H1 (cell line): ENCODE measurements around the gene BTBD9. TPM values are rescaled to one million over a fixed set of nuclear protein-coding genes. Genes with fewer than 3 reads are reported as not detected.

ENCODE experiments used
- CTCF ChIA-PET: fragments of 300-600 bp; sonication (Branson Sonifier 250); formaldehyde crosslinking; loops from one replicate; lab custom pipeline; 2021; ENCODE audit not compliant: partially characterized antibody; lab: Charles Lee
- POLR2A ChIA-PET: fragments of 300-600 bp; sonication (Branson Sonifier 250); formaldehyde crosslinking; loops from one replicate; lab custom pipeline; 2021; ENCODE audit warnings: inconsistent platforms; ENCODE audit not compliant: partially characterized antibody; lab: Charles Lee
- DNase-seq, 2 experiments: peaks; one replicate each; pipeline versions ENCODE4 v3.0.0 to v3.0.0-alpha.2; 2010 to 2022; ENCODE audit warnings: low spot score in 2 of 2, low read depth in 1 of 2, mixed read lengths in 1 of 2
- FAIRE-seq: peaks from 2 replicates; lab custom pipeline; 2011; peaks lifted over from hg19 to GRCh38; lab: Jason Lieb, UNC
- H2AFZ ChIP-seq: 2 replicates; pipeline ENCODE4 v1.8.1; 2012; ENCODE audit warnings: low read length, inconsistent platforms
- H2AK5ac ChIP-seq: 2 replicates; pipeline ENCODE4 v1.6.1; 2013; ENCODE audit warnings: low read depth, low read length
- H2BK120ac ChIP-seq: replicated peaks from 2 replicates; pipeline ENCODE3; 2013; ENCODE audit warnings: low read depth, low read length, inconsistent platforms
- H2BK12ac ChIP-seq: 2 replicates; pipeline ENCODE4 v1.6.1; 2013; ENCODE audit warnings: low read depth, low read length
- H2BK15ac ChIP-seq: 2 replicates; pipeline ENCODE4 v1.6.1; 2013; ENCODE audit warnings: low read length
- H2BK20ac ChIP-seq: 2 replicates; pipeline ENCODE4 v1.6.1; 2013; ENCODE audit warnings: low read length
- H2BK5ac ChIP-seq: 2 replicates; pipeline ENCODE4 v1.6.1; 2013; ENCODE audit warnings: low read depth, low read length
- H3K14ac ChIP-seq: 2 replicates; pipeline ENCODE4 v1.6.1; 2013; ENCODE audit warnings: inconsistent platforms; ENCODE audit not compliant: insufficient read length
- H3K18ac ChIP-seq: 2 replicates; pipeline ENCODE4 v1.6.1; 2013; ENCODE audit warnings: low read length; ENCODE audit errors: extremely low read depth
- H3K23ac ChIP-seq: 2 replicates; pipeline ENCODE4 v1.6.1; 2013; ENCODE audit warnings: inconsistent platforms; ENCODE audit not compliant: insufficient read length
- H3K23me2 ChIP-seq: 2 replicates; pipeline ENCODE4 v1.6.1; 2013; ENCODE audit warnings: low read depth, low read length
- H3K27ac ChIP-seq: 2 replicates; pipeline ENCODE4 v1.6.1; 2011; ENCODE audit warnings: low read depth, low read length, inconsistent platforms
- H3K27me3 ChIP-seq, 4 experiments: replicated peaks in 1 of 4; 1 replicate in 1 of 4; 2 replicates in 3 of 4; pipeline versions ENCODE4 v1.6.1 to v1.8.1; 2011 to 2013; ENCODE audit warnings: low read length in 3 of 4, mild to moderate bottlenecking in 3 of 4, inconsistent platforms in 2 of 4, mixed read lengths in 2 of 4, moderate library complexity in 1 of 4; ENCODE audit not compliant: control insufficient read depth in 3 of 4, insufficient read depth in 3 of 4; ENCODE audit errors: extremely low read depth in 1 of 4
- H3K36me3 ChIP-seq, 4 experiments: 2 replicates each; pipeline versions ENCODE4 v1.6.1 to v1.8.1; 2011 to 2013; ENCODE audit warnings: mild to moderate bottlenecking in 4 of 4, low read length in 3 of 4, moderate library complexity in 2 of 4, control low read depth in 1 of 4, inconsistent platforms in 1 of 4; ENCODE audit not compliant: insufficient read depth in 4 of 4, control insufficient read depth in 2 of 4
- H3K4ac ChIP-seq: replicated peaks from 2 replicates; pipeline ENCODE3; 2013; ENCODE audit warnings: low read length, low read depth, mixed read lengths, inconsistent platforms; ENCODE audit not compliant: insufficient read length
- H3K4me1 ChIP-seq, 4 experiments: replicated peaks in 1 of 4; 1 replicate in 1 of 4; 2 replicates in 3 of 4; pipeline versions ENCODE4 v1.6.1 to v1.8.1; 2011 to 2013; ENCODE audit warnings: low read length in 3 of 4, inconsistent platforms in 2 of 4, mixed read lengths in 1 of 4; ENCODE audit not compliant: insufficient read depth in 4 of 4, control insufficient read depth in 3 of 4
- H3K4me2 ChIP-seq, 2 experiments: 2 replicates each; pipeline versions ENCODE4 v1.6.1 to v1.8.1; 2011 to 2013; ENCODE audit warnings: low read depth in 2 of 2, low read length in 2 of 2, control low read depth in 1 of 2, inconsistent platforms in 1 of 2, mild to moderate bottlenecking in 1 of 2; ENCODE audit not compliant: insufficient read depth in 1 of 2
- H3K4me3 ChIP-seq, 4 experiments: fragments of 200-600, 300-600 bp in 1 of 4; sonication (generic), shearing (Covaris generic), sonication (Bioruptor Twin) in 1 of 4; 2 replicates each; pipeline versions ENCODE4 v1.5.1 to v1.8.1; 2011 to 2016; ENCODE audit warnings: low read length in 4 of 4, low read depth in 3 of 4, control low read depth in 2 of 4, inconsistent platforms in 2 of 4, mild to moderate bottlenecking in 2 of 4, mixed read lengths in 1 of 4, moderate library complexity in 1 of 4; ENCODE audit not compliant: insufficient read depth in 2 of 4; ENCODE audit errors: extremely low read depth in 1 of 4
- H3K56ac ChIP-seq: replicated peaks from 2 replicates; pipeline ENCODE3; 2013; ENCODE audit warnings: low read depth, mild to moderate bottlenecking, mixed read lengths, low read length, inconsistent platforms; ENCODE audit not compliant: insufficient read length
- H3K79me1 ChIP-seq: 2 replicates; pipeline ENCODE4 v1.6.1; 2013; ENCODE audit warnings: low read depth, low read length, control low read depth
- H3K79me2 ChIP-seq, 2 experiments: 2 replicates each; pipeline versions ENCODE4 v1.6.1 to v1.8.1; 2012 to 2013; ENCODE audit warnings: low read length in 2 of 2, mild to moderate bottlenecking in 2 of 2, inconsistent platforms in 1 of 2; ENCODE audit not compliant: insufficient read depth in 2 of 2, control insufficient read depth in 1 of 2
- H3K9ac ChIP-seq, 4 experiments: replicated peaks in 1 of 4; 1 replicate in 1 of 4; 2 replicates in 3 of 4; pipeline versions ENCODE4 v1.6.1 to v1.8.1; 2011 to 2013; ENCODE audit warnings: low read depth in 3 of 4, low read length in 3 of 4, control low read depth in 2 of 4, mild to moderate bottlenecking in 2 of 4, moderate library complexity in 2 of 4, inconsistent platforms in 1 of 4; ENCODE audit errors: extremely low read depth in 1 of 4
- H3K9me3 ChIP-seq, 2 experiments: 2 replicates each; pipeline versions ENCODE4 v1.6.1 to v1.8.1; 2012 to 2013; ENCODE audit warnings: mild to moderate bottlenecking in 2 of 2, moderate library complexity in 2 of 2, control low read depth in 1 of 2, inconsistent platforms in 1 of 2, low read depth in 1 of 2, low read length in 1 of 2, mixed read lengths in 1 of 2; ENCODE audit not compliant: insufficient read depth in 2 of 2
- H4K20me1 ChIP-seq, 2 experiments: replicated peaks in 1 of 2; 2 replicates each; pipeline versions ENCODE3 to v1.8.1; 2011 to 2013; ENCODE audit warnings: inconsistent platforms in 2 of 2, low read length in 2 of 2, mild to moderate bottlenecking in 1 of 2; ENCODE audit not compliant: insufficient read depth in 2 of 2, control insufficient read depth in 1 of 2
- H4K5ac ChIP-seq: 2 replicates; pipeline ENCODE4 v1.6.1; 2013; ENCODE audit warnings: low read length, low read depth, mixed read lengths, inconsistent platforms; ENCODE audit not compliant: insufficient read length
- H4K8ac ChIP-seq: 2 replicates; pipeline ENCODE4 v1.8.0; 2013; ENCODE audit warnings: mild to moderate bottlenecking, moderate library complexity, low read length, inconsistent platforms; ENCODE audit not compliant: insufficient read depth; ENCODE audit errors: extremely low read depth
- H4K91ac ChIP-seq: replicated peaks from 2 replicates; pipeline ENCODE3; 2013; ENCODE audit warnings: low read length, mixed read lengths, inconsistent platforms; ENCODE audit not compliant: insufficient read length
- ASH2L ChIP-seq: fragments of 200-600, 300-600 bp; sonication (generic); IDR thresholded peaks from one replicate; pipeline ENCODE4 v1.7.1; 2017; ENCODE audit warnings: low read length
- CTBP2 ChIP-seq: IDR thresholded peaks from 2 replicates; pipeline ENCODE4 v1.7.0; 2011; ENCODE audit warnings: borderline replicate concordance, mild to moderate bottlenecking, moderate library complexity, mixed read lengths, low read length; ENCODE audit not compliant: insufficient read depth, insufficient read length
- HDAC2 ChIP-seq, 2 experiments: fragments of 300-600 bp in 1 of 2; sonication (generic) in 1 of 2; IDR thresholded peaks; 2 replicates each; pipeline ENCODE4 v1.6.1; 2011 to 2012; ENCODE audit warnings: low read depth in 2 of 2, low read length in 2 of 2, mild to moderate bottlenecking in 2 of 2, moderate library complexity in 2 of 2, borderline replicate concordance in 1 of 2, inconsistent platforms in 1 of 2
- RAD21 ChIP-seq, 2 experiments: IDR thresholded peaks in 1 of 2; conservative IDR thresholded peaks in 1 of 2; 2 replicates each; pipeline ENCODE4 v1.6.1; 2011; ENCODE audit warnings: low read depth in 2 of 2, low read length in 2 of 2, improper control_type of control experiment in 1 of 2, inconsistent platforms in 1 of 2, mild to moderate bottlenecking in 1 of 2, moderate library complexity in 1 of 2
- RXRA ChIP-seq: IDR thresholded peaks from 2 replicates; pipeline ENCODE4 v1.6.1; 2011; ENCODE audit warnings: low read depth, mild to moderate bottlenecking, low read length, moderate library complexity; ENCODE audit not compliant: insufficient read depth
- WGBS, 2 experiments: shearing (Covaris generic) in 1 of 2; methylation state at CpG; one replicate each; pipeline versions ENCODE4 v1.1.6 to v1.1.7; 2013 to 2015; ENCODE audit warnings: low lambda C conversion rate in 2 of 2, mixed read lengths in 2 of 2, inconsistent platforms in 1 of 2, low coverage in 1 of 2, missing lambda C conversion rate in 1 of 2; ENCODE audit not compliant: insufficient replicate concordance in 2 of 2, insufficient coverage in 1 of 2, insufficient read length in 1 of 2; ENCODE audit errors: extremely low coverage in 1 of 2, missing lambda C conversion rate in 1 of 2; 5-methylcytosine and 5-hydroxymethylcytosine counted together
- polyA plus RNA-seq, 7 experiments: library from polyadenylated mRNA; depleted of rRNA in 3 of 7; stranded (reverse) in 5 of 7; unstranded in 2 of 7; fragments of >200 nt in 5 of 7; fragments of 200-250 nt in 2 of 7; gene quantifications; 1 replicate in 5 of 7; 2 replicates in 1 of 7; 4 replicates in 1 of 7; pipeline versions ENCODE4 v1.2.1 to v1.2.3, GENCODE V29; 2011 to 2013; ENCODE audit warnings: missing spikeins in 2 of 7, mixed read lengths in 2 of 7
- total RNA-seq: library from RNA; stranded (reverse); fragmentation: NEBNext Ultra II Directional; extraction: Animal tissue kit (Norgen Biotek cat#: 25700); gene quantifications from 2 replicates; pipeline ENCODE4 v1.2.1, GENCODE V29; 2021
- TF ChIP-seq, protein P1 (sequence below): IDR thresholded peaks from 2 replicates; pipeline ENCODE4 v1.6.1; 2012; ENCODE audit warnings: low read length, inconsistent platforms
- TF ChIP-seq, protein P2 (sequence below), 3 experiments: IDR thresholded peaks; 1 replicate in 2 of 3; 2 replicates in 1 of 3; pipeline versions ENCODE4 v1.5.1 to v1.6.1; 2011; ENCODE audit warnings: low read length in 3 of 3, mild to moderate bottlenecking in 3 of 3, inconsistent platforms in 2 of 3, low read depth in 1 of 3, moderate library complexity in 1 of 3; ENCODE audit not compliant: insufficient read depth in 1 of 3; ENCODE audit errors: control extremely low read depth in 1 of 3

Gene BTBD9
- total and polyA plus RNA-seq, 2 of the 8 experiments (the other 6 are each of a cell fraction or from before 2014, with no cell fraction given) = 0.92 to 4.1 TPM

DNA sequence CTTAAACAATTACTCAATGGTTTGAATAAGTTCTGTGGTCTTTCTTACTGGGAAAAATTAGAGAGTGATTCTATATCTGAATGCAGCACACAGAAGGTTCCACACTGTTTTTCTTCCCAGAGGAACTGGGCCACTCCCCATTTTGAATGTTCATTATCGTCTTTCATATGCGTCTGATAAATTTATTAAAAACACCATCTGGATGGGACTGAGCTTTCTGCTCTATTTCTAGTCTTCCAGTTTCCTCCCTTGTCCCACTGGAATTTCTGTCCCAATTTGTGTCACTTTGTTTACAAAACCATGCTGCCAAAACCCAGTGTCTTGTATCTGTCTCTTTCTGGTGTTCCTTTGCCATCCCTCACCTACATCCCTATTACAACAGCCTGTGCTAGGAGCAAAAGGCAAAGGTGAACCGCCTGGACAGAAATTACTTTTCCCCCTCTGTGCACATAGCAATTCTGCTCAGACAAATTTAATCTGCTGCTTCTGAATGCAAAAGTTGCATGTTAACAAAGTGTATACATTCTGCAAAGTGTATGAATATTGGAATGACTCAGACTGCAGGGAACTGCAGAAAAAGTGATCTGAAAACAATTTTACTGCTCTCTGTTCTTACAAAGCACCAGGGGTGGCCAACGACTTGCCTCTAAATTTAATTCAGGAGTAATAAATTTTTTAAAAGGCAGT lies 333.6 kb downstream of the BTBD9 start:
- H3K4me2 ChIP-seq = no peak overlapping the region
- no peak overlapping the region for H2BK5ac ChIP-seq
- no peaks in the 10 kb centered on the region for H3K27me3 ChIP-seq
- H3K4me3 ChIP-seq = no peak overlapping the region
- no peaks in the 10 kb centered on the region for H3K9me3 ChIP-seq
- no peak overlapping the region for H2AFZ ChIP-seq
- H4K5ac ChIP-seq = no peak overlapping the region
- H3K23me2 ChIP-seq = no peaks in the 10 kb centered on the region
- ChIA-PET CTCF (interaction anchor here (1.1 kb wide), 1 partner anchor 188 kb away, joined by 4 read pairs; no protein-coding TSS in a partner anchor), POLR2A (no interaction called here)
- H4K91ac ChIP-seq = no peak overlapping the region
- no peak overlapping the region for H3K23ac ChIP-seq
- H3K27ac ChIP-seq = no peak overlapping the region
- no peak overlapping the region for H2BK20ac ChIP-seq
- no peak overlapping the region for H2BK15ac ChIP-seq
- H3K4ac ChIP-seq = no peak overlapping the region
- no peaks in the 10 kb centered on the region for H3K36me3 ChIP-seq
- no peaks in the 10 kb centered on the region for H3K79me1 ChIP-seq
- H4K8ac ChIP-seq = no peak overlapping the region
- 85% methylated on average over 4 of the region's 4 CpGs; no CpG with 5 or more reads in 1 of the 2 experiments for WGBS, 2 experiments
- DNase-seq = no peak
- peaks cover 0 to 3% (median under 1%) of the 10 kb centered on the region in 4 experiments; a peak in 1 of 7 replicates for H3K4me1 ChIP-seq
- H2BK120ac ChIP-seq = no peak overlapping the region
- no peak overlapping the region for H2AK5ac ChIP-seq
- FAIRE-seq = no peak
- H2BK12ac ChIP-seq = no peak overlapping the region
- no peak overlapping the region for H3K9ac ChIP-seq
- H3K56ac ChIP-seq = no peak overlapping the region
- H3K14ac ChIP-seq = no peak overlapping the region
- no peaks in the 10 kb centered on the region for H3K79me2 ChIP-seq
- H4K20me1 ChIP-seq = no peaks in the 10 kb centered on the region
- no peak overlapping the region for H3K18ac ChIP-seq
- no peak for TF ChIP-seq ASH2L
- no peak for TF ChIP-seq RXRA
- no peak for TF ChIP-seq CTBP2
- TF ChIP-seq RAD21 (IDR thresholded peaks at IDR 0.05 in 1 of 2, conservative IDR thresholded peaks at IDR 0.05 in 1 of 2; ENCODE audit: low read depth in 2 of 2, low read length in 2 of 2) = no peak
- TF ChIP-seq, protein P1, sequence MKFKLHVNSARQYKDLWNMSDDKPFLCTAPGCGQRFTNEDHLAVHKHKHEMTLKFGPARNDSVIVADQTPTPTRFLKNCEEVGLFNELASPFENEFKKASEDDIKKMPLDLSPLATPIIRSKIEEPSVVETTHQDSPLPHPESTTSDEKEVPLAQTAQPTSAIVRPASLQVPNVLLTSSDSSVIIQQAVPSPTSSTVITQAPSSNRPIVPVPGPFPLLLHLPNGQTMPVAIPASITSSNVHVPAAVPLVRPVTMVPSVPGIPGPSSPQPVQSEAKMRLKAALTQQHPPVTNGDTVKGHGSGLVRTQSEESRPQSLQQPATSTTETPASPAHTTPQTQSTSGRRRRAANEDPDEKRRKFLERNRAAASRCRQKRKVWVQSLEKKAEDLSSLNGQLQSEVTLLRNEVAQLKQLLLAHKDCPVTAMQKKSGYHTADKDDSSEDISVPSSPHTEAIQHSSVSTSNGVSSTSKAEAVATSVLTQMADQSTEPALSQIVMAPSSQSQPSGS = no peak
- TF ChIP-seq, protein P2, sequence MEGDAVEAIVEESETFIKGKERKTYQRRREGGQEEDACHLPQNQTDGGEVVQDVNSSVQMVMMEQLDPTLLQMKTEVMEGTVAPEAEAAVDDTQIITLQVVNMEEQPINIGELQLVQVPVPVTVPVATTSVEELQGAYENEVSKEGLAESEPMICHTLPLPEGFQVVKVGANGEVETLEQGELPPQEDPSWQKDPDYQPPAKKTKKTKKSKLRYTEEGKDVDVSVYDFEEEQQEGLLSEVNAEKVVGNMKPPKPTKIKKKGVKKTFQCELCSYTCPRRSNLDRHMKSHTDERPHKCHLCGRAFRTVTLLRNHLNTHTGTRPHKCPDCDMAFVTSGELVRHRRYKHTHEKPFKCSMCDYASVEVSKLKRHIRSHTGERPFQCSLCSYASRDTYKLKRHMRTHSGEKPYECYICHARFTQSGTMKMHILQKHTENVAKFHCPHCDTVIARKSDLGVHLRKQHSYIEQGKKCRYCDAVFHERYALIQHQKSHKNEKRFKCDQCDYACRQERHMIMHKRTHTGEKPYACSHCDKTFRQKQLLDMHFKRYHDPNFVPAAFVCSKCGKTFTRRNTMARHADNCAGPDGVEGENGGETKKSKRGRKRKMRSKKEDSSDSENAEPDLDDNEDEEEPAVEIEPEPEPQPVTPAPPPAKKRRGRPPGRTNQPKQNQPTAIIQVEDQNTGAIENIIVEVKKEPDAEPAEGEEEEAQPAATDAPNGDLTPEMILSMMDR (IDR thresholded peaks at IDR 0.05; ENCODE audit: control extremely low read depth in 1 of 3, insufficient read depth in 1 of 3, low read depth in 1 of 3, low read length in 3 of 3) = no peak
- no peak for TF ChIP-seq HDAC2 (IDR thresholded peaks at IDR 0.05; ENCODE audit: borderline replicate concordance in 1 of 2, low read depth in 2 of 2, low read length in 2 of 2)
